Esophagus mucosa (tissue), 1 donor: ENCODE measurements around the gene PDK1. TPM values are rescaled to one million over a fixed set of nuclear protein-coding genes. Genes with fewer than 3 reads are reported as not detected.
"Not testable (repeated sequence)": the region's sequence is repeated elsewhere in the genome, so short reads cannot be mapped to it uniquely, and the experiment has no call there.

Source experiments
- ATAC-seq: fragments of 200-7000 bp; cut with Tn5 transposase; one replicate; pipeline ENCODE4 v1.9.1; 2020
- total RNA-seq: library from RNA; stranded (reverse); gene quantifications from one replicate; pipeline ENCODE4 v1.2.4, GENCODE V29; 2023
- donor health status: DM: yes; HTN: yes; CAD: no.

Gene PDK1
- total RNA-seq = 16.5 TPM

DNA sequence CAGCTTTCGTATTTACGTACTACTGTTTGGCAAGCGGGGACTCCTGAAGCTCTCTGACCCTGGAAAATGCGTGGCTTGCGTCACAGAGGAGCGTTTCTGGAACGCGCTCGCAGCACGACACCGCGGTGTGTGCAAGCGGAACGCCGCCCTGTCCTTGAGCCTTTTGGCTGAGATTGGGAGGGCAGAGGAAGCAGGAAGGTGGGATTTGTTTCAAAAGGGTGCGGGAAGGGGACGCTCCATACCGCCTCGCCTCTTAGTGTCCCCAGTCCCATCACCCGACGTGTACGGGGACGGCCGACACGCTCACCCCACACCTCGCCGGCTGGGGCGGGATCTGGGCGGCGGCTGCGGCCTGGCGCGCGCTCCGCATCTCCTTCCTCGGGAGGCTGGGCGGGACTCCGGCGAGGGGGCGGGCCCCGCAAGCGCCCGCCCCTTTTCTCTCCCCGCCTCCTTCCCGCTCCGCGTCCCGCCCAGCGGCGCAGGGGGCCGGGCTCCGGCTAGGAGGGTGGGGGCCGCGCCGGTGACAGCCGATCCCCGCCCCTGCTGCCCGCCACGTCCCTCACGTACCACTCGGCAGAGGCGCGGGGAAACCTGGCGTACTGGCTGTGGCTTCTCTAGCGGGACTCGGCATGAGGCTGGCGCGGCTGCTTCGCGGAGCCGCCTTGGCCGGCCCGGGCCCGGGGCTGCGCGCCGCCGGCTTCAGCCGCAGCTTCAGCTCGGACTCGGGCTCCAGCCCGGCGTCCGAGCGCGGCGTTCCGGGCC lies at the start of gene PDK1:
TSS of gene PDK1 (plus strand) at position 569 of the 762 bp plus-strand sequence. CDS start at position 630, 61 bp downstream.
- peak; percentile 98 for ATAC-seq

GRCh38 chr2:172507199-172507598 lies 48.7 kb upstream of the PDK1 start:
- ATAC-seq = no peak

DNA sequence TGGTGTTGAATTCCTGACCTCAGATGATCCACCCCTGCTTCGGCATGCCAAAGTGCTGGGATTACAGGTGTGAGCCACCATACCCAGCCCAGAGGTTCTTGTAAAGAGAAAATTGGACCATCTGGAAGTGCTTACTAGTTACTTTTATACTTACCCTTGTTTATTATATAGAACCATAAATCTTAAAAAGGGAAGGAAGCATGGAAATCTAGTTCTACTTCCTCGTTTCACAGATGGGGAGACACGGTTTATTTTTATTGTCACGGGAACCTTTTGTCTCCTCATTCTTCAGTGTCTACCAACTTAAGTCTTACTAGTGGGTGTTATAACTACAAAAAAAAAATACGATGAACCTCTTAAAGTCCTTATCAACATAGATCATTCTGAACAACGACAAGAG lies 45.8 kb upstream of the PDK1 start:
- ATAC-seq = no peak

DNA sequence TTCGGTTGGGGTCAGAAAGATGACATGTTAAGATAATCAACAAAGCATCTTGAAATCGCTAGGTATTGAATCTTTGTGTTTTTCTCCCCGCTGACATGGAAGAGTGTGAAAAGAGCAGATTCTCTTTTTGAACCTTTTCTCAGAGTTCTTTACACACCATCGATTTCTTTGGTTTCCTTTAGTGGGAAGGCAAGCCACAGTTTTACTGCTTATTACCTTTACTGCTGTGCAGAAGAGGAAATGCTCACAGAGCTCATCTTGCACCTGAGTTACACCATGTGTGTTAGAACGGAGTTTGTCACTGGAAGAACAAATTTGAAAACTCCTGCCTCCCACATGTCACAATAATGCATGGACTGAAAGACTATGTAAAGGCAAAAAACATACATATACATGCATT lies 45.3 kb upstream of the PDK1 start:
- ATAC-seq = no peak

- no peak for ATAC-seq
Observed at GRCh38 chr2:172512810-172513523, 42.9 kb upstream of the PDK1 start.

DNA sequence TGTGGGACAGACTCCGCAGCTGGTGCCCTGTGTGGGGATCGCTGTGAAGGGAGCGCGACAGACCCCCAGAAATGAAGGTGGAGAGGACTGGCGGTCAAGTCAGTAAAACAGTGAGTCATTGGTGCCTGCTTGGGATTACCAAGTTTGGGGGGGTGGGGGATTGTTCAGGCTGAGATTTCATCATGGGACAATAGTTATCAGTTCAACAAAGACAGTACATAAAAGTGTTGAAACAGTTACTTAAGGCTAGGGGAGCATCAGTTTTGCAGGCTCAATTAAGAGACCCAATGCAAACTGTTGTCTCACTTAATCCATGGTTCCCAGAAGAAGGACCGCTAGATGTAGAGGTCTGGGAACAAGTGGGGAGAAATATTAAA lies 42.4 kb upstream of the PDK1 start:
- no peak for ATAC-seq

DNA sequence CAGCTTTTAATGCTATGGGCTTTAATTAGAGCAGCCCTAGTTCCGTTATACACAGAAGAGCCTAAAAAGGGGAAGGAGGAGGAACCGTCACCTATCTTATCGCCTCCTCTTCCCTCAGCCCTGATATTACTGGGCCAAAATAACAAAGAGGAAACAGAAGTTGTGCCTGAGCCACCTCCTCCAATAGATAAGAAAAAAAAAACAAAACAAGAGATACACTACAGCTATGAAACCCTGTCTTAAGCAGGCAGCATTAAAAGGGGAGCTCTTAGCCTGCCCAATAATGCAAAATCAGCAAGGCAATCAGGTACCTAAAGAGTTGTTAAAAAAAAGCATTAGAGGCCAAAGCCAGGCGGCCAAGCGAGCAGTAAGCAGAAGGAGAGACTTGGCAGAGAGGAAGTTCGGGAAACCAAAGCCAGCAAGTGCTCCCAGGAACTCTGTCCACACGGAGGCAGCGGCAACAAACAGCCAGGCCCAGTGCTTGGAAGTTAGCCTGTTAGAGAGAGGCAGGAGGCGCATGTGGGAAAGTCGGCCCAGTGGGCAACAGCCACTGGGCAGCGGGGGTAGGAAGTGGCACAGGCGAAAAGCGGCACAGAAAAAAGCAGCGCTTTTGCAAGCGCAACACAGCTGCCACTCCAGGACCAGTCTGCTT lies 41.8 kb upstream of the PDK1 start:
- no peak for ATAC-seq

DNA sequence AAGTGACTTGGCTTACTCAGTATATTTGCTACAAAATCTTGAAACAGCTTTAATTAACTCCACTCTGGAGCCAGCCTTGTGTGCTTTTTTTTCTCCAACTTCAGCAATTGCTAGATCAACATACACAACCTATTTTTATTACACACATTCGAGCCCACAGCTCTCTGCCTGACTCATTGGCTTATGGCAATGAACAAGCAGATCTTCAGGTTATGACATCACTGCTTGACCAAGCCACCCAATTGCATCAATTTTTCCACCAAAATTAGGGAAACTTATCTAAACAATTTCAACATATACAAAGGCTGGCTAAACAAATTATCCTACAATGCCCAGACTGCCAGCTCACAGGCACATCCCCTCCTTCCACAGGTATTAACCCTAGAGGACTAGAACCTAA lies 39.6 kb upstream of the PDK1 start:
- ATAC-seq = no peak

GRCh38 chr2:172518995-172519394 lies 36.9 kb upstream of the PDK1 start:
- ATAC-seq = no peak

GRCh38 chr2:172525601-172526000 lies 30.3 kb upstream of the PDK1 start:
- ATAC-seq = no peak

- no peak for ATAC-seq
Observed at GRCh38 chr2:172531309-172531708, 24.6 kb upstream of the PDK1 start.

DNA sequence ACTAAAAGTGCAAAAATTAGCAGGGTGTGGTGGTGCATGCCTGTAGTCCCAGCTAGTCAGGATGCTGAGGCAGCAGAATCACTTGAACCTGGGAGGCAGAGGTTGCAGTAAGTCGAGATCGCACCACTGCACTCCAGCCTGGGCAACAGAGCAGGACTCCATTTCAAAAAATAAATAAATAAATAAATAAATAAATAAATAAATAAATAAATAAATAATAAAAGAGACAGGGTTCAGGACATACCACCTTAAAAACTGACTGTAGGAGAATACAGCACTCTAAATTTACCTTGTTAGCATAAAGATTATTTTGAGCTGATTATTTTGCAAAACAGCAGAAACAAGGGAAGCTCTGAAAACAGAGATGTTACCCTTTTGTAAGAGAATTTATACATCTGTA lies 23.4 kb upstream of the PDK1 start:
- ATAC-seq = not testable (repeated sequence)

- no peak for ATAC-seq
Observed at GRCh38 chr2:172533687-172534086, 22.2 kb upstream of the PDK1 start.

DNA sequence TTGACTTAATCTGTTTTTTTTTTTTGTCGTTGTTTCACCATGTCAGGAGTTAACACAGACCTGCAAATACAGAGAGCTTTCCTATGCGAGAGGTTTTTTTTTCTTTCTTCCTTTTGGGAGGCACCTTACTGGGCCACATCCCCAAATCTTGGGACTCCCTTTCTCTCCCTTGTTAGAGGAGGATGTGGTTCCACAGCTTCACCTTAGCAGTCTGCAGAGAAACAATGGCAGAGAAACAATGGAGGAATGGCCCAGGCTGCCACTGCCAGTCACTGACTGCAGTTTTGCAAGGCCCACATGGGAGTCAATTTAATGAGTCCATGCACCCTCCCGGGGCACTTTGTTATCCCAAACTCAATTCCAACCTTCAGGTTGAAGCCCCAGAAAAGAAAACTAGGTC lies 20.8 kb upstream of the PDK1 start:
- ATAC-seq = no peak

DNA sequence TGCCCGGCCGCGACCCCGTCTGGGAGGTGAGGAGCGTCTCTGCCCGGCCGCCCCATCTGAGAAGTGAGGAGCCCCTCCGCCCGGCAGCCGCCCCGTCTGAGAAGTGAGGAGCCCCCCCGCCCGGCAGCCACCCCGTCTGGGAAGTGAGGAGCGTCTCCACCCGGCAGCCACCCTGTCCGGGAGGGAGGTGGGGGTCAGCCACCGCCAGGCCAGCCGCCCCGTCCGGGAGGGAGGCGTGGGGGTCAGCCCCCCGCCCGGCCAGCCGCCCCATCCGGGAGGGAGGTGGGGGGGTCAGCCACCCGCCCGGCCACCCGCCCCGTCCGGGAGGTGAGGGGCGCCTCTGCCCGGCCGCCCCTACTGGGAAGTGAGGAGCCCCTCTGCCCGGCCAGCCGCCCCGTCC lies 18.0 kb upstream of the PDK1 start:
- not testable (repeated sequence) for ATAC-seq

DNA sequence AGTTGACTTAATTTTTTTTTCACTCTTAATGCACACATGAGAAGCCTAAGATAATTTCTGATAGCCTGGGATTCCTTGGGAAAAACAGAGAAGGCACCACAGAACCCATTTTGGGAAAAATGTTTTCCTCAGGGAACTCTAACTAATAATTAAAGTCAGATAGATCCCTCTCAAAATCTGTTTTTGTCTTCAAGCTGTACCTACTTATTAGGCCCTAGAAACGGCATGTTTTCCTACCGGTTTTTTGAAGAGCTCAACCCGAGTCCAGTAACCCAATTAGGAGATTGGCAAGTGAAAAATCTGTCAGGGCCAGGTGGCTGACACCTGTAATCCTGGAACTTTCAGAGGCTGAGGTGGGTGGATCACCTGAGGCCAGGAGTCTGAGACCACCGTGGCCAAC lies 16.1 kb upstream of the PDK1 start:
- ATAC-seq = no peak

DNA sequence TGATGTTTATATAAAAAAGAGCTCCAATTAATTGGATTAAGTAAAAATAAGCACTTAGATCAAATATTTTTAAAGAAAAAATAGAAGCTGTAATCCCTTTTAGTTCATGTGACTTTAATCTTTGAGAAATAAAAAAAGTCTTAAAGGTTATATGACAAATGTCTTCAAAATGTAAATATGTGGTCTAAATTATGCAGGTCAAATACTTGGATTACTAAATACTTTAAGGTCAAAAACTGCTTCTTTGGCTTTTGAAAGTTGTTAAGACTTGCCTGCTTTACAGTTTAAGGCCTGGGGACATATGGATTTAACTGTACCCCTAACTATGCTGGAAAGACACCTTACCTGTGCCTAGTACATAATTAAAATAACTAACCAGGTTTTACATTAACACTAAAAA lies 15.5 kb upstream of the PDK1 start:
- no peak for ATAC-seq

GRCh38 chr2:172545408-172546075 lies 10.3 kb upstream of the PDK1 start:
- ATAC-seq = peak; percentile 97

DNA sequence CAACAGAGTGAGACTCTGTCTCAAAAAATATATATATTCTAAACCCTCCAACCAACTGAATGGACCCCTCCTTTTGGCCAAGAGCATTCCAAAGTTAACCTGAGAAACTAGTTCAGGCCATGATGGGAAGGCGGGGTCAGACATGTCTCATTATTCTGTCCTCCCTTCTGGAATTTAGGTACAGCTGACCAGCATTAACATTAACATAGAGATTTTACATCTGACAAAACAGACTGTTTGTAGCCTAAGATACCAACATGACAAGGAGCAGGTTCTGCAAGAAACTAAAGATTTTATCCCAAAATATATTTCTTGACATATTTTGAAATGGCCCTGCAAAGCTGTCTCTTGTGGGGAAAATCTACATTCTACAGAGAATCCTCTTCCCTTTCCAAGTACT lies 6.8 kb upstream of the PDK1 start:
- peak; percentile 19 for ATAC-seq

DNA sequence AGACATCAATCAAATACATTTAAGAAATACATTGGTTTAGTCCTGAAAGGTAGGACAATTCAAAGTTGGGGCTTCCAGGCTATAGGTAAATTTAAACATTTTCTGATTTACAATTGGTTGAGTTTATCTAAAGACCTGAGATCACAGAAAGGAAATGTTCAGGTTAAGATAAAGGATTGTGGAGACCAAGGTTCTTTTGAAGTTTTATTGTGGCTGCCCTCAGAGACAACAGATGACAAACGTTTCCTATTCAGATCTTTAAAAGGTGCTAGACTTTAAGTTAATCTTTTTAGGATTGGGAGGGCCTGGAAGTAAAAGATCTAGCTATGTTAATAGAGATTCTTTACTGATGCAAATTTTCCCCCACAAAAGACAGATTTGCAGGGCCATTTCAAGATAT lies 6.1 kb upstream of the PDK1 start:
- not testable (repeated sequence) for ATAC-seq

DNA sequence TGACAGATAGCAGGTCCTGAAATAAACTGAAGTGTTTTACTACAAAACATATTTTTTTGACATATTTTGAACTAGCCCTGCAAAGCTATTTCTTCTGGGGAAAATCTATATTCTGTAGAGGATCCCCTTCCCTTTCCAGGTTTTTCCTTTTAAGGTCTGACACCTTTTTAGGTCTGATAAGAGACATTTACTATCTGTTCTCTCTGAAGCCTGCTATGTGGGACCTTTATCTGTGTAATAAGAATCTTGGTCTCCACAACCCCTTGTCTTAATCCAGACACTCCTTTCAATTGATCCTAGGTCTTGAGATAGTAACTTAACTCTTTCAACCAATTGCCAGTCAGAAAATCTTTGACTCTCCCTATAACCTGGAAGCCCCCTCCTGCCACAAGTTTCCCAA lies 5.5 kb upstream of the PDK1 start:
- no peak for ATAC-seq

- ATAC-seq = no peak
Observed at GRCh38 chr2:172551271-172551670, 4.6 kb upstream of the PDK1 start.
